Measurements from ENCODE around the gene FADS2.

FADS2 gene

GRCh38 chr11:61827571-61828378, at the start of gene FADS2:
Gene FADS2 (plus strand): TSS chr11:61828300. CDS start chr11:61828391, 91 bp downstream.
- peak; percentile 71 for DNase-seq (ENCODE audit: low read depth)

DNA sequence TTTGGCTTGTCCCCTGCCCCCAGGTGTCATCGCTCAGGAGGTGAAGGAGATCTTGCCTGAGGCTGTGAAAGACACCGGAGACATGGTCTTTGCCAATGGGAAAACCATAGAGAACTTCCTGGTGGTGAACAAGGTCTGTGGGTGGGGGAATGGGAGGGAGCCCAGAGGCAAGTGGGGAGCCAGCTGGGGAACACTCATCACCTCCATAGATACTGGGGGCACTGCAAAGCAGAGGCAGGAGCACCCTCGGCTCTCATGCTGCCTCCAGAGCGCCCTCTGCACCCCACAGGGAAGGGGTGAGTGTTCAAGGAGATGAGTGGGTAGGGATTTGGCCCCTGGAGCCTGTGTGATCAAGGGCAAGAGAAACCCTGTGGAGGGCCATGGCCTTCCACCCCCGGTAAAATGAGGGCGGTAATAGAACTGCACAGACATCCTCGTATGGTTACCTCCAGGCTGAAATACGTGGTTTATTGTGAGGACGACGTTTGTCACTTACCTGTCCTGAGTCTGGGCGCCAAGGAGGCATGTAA, 49.7 kb upstream of the FADS2 start:
- DNase-seq (ENCODE audit: low read depth) = no peak

- no peak for DNase-seq (ENCODE audit: low read depth)
Measured at GRCh38 chr11:61778920-61779650, 49.0 kb upstream of the FADS2 start.

DNA sequence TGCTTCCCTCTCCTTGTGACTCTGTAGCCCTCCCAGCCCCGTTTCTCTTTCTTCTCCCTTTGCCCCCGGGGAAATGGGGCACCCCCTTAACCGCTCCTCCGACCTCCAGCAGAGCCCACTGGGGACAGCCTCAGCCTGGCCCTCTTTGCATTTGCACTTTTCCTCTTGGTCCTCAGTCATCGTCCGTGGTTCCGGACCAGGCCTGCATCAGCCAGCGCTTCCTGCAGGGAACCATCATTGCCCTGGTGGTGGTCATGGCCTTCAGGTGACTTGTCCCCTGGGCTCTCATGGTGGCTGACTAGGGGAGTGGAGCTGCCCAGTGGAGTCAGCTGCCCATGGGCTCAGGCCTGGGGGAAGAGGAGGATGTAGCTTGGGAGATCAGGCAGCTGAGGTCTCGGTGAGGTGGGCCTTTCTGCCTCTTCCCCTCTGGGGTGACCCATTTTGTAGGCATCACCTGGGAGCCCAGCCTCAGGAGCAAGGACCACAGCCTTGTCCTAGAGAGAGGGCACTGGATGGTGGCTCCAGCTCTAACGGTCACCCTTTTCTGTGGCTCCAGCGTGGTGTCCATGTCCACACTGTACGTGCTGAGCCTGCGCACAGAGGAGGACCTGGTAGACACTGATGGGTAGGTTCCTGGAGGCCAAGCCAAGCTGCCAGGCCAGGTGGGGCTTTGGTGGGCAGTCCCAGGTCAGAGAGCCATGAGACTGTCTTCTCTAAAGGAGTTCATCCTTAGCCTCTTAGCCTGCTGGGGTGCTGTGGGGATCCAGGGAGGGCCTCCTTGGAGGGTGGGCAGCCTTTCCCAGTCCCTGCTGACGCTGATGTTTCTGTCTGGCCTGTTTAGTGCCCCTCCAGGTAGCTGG, 48.2 kb upstream of the FADS2 start:
- DNase-seq (ENCODE audit: low read depth) = no peak

- DNase-seq (ENCODE audit: low read depth) = no peak
Measured at GRCh38 chr11:61780581-61781162, 47.4 kb upstream of the FADS2 start.

DNA sequence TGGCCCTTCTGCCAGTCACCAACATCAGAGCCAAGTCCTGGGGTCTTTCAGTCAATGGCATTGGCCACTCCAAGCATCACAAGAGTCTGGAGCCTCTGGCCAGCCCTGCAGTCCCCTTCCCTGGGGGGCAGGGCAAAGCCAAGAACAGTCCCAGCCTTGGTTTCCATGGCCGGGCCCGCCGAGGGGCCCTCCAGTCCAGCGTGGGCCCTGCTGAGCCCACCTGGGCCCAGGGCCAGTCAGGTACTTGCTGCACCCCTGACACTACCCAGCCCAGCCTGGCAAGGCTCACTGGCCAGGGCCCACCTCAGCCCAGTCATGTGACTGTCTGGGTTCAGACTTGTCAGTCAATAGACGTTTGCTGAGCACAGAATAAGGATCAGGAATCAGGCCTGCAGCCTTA, 46.5 kb upstream of the FADS2 start:
- no peak for DNase-seq (ENCODE audit: low read depth)

GRCh38 chr11:61782299-61782698, 45.8 kb upstream of the FADS2 start:
- no peak for DNase-seq (ENCODE audit: low read depth)

DNA sequence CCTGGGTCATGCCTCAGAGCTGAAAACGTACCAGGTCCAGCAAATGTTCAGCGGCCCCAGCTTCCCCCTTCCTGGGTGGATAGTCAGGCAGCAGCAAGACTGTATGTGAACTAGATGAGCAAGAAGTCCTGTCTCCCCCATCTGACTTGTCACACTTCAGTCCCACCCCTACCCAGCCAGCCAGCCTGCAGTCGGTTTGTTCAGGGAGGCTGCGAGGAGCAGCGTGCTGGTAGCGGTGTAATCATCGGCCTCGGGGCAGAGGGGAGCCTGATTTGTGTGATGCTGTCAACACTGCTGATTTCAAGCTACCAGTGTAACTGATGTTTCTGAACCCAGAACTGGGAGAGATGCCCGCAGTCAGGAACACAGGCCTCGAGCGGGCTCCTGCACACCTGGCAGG, 45.3 kb upstream of the FADS2 start:
- no peak for DNase-seq (ENCODE audit: low read depth)

GRCh38 chr11:61783717-61784505, 44.2 kb upstream of the FADS2 start:
- no peak for DNase-seq (ENCODE audit: low read depth)

- no peak for DNase-seq (ENCODE audit: low read depth)
Measured at GRCh38 chr11:61784506-61784805, 43.6 kb upstream of the FADS2 start.

- no peak for DNase-seq (ENCODE audit: low read depth)
Measured at GRCh38 chr11:61785837-61786402, 42.2 kb upstream of the FADS2 start.

- peak; percentile 10 for DNase-seq (ENCODE audit: low read depth)
Measured at GRCh38 chr11:61787928-61788491, 40.1 kb upstream of the FADS2 start.

DNA sequence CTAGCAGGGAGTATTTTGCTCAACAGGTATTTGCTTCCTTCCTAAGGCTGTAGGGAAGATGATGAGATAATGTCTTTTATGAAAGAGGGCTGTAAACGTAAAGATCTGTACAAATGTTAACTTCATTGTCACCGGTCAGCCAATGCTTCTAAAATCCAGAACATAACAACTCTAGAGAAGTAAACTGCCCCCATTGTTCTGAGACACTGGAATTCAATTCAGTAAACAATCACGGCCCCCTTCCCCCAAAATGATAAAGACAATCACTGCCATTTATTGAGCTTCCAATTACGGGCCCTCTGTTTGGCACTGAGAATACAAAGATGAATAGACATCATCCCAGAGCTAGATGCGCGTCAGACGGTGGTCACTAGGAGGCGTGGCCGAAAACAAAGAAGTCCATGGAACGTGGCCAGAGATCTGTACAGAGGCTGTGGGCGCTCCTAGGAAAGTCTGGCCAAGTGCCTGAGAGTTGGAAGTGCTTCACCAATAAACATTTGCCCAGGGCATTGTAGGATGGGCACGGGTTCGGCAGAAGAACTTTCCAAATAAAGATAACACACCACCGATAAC, 36.3 kb upstream of the FADS2 start:
- DNase-seq (ENCODE audit: low read depth) = peak; percentile 81

DNA sequence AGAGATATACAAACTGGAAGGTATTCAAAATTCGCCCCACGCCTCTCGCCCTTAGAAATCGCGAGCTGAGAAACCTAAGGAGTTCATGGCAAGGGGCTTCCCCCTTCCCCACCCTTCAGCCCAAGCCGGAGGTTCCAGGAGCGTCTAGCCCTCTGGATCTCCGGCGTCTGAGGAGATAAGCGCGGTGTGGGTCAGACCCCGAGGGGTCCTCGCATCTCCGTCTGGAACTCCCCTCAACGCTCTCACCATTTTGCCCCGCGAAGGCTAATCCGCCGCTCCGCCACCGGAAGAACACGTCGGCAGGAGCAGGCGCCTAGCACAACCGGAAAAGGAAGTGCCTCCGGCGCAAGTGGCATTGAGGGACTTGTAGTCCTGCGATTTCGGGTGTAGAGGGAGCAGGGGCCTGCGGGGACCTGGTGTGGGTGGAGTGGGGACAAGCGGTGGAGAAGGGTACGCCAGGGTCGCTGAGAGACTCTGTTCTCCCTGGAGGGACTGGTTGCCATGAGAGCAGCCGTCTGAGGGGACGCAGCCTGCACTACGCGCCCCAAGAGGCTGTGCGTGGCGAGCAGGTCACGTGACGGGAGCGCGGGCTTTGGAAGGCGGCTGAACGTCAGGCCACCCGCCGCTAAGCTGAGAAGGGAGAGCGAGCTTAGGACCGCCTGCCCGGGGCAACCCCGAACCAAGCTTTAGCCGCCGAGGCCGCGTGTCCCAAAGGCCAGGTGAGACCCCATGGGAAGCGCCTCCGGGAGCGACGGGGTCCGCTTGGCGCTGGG, 35.6 kb upstream of the FADS2 start, which contains the start of the genes FEN1 and TMEM258:
TSS of gene FEN1 (plus strand) at position 602 of the 773 bp plus-strand sequence. CDS start 2,451 bp downstream, outside the sequence.
TSS of gene TMEM258 (minus strand) at position 290 of the 773 bp plus-strand sequence. CDS start at position 249, 41 bp downstream.
- peak; percentile 85 for DNase-seq (ENCODE audit: low read depth)

DNA sequence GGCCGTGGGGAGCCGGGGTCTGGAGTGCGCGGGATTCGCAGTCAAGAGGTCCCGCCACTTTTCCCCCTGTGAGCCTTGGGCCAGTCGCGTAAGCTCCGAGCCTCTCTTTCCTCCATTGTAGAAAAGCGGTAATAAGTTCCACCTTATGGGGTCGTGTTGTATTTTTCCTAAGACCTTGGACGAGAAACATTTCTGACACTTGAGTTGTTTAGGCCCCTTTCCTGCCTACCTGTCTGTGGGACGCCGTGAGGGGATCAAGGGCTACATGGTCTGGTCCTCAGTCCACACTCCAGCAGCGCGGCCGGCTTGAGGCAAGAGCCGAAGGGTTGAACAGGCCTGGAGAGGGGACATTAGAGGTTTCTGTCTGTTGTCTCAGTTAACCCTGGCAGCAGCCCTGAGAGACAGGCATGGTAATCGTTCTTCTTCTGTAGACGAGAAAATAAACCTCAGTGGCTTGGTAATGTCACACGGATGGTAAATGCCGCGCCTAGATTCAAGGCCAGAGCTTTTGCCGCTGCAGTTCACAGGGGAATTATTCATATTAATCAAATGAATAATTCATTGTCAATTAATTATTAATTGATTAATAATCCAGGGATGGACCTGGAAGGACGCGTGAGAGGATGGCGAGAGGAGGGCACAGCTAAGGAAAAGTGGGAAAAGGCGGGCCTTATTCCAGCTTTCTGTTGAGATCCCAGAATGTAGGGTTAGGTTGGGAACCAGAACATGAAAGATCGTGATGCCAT, 34.8 kb upstream of the FADS2 start:
- DNase-seq (ENCODE audit: low read depth) = no peak

GRCh38 chr11:61793829-61794204, 34.3 kb upstream of the FADS2 start:
- no peak for DNase-seq (ENCODE audit: low read depth)

DNA sequence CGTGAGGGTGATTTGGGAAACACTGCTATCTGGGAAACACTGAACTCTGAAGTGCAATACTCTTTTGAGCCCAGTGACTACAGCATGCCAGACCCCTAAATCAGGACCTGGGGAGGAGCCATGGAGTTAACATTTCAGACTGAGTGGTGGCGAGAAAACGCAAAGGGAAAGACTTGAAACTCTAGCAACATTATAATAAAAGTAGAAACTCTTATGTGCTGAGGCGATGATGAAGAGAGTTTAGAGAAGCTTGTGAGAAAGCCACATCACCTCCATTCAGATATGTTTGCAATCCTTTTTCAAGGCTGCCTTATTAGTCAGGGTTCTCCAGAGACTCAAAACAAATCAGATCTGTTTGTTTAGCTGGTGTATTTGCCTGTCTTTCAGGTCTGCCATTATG, 33.5 kb upstream of the FADS2 start:
- DNase-seq (ENCODE audit: low read depth) = no peak

DNA sequence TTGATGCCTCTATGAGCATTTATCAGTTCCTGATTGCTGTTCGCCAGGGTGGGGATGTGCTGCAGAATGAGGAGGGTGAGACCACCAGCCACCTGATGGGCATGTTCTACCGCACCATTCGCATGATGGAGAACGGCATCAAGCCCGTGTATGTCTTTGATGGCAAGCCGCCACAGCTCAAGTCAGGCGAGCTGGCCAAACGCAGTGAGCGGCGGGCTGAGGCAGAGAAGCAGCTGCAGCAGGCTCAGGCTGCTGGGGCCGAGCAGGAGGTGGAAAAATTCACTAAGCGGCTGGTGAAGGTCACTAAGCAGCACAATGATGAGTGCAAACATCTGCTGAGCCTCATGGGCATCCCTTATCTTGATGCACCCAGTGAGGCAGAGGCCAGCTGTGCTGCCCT, 32.6 kb upstream of the FADS2 start:
- DNase-seq (ENCODE audit: low read depth) = no peak
